GM21423 (cell line): ENCODE measurements around the gene TMEM94.
"Not testable (repeated sequence)": the region's sequence is repeated elsewhere in the genome, so short reads cannot be mapped to it uniquely, and the experiment has no call there.

ENCODE experiments used
- ATAC-seq: cut with Tn5 transposase; IDR thresholded peaks from one replicate; pipeline ENCODE4 v1.9.1; 2021; ENCODE audit warnings: mild to moderate bottlenecking, moderate library complexity; ENCODE audit not compliant: unreplicated experiment

Gene TMEM94

GRCh38 chr17:75509528-75510258, 53.3 kb downstream of the TMEM94 start:
- no peak for ATAC-seq

DNA sequence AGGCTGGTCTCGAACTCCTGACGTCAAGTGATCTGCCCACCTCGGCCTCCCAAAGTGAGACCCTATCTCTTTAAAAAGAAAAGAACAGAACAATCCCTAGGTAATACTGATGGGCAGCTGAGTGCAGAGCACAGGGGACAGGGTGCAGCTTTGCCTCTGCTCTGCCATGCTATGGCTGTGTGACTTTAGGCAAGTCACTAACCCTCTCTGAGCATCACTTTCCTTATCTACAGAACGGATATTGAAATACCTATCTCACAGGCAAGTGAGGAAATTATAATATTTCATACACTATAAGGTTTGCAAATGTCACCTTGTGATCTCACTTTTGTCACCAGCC, 54.8 kb downstream of the TMEM94 start:
- ATAC-seq: no peak

GRCh38 chr17:75511610-75512575, 55.5 kb downstream of the TMEM94 start:
- no peak for ATAC-seq

- no peak for ATAC-seq
These were observed 56.6 kb downstream of the TMEM94 start for GRCh38 chr17:75512926-75513640.

DNA sequence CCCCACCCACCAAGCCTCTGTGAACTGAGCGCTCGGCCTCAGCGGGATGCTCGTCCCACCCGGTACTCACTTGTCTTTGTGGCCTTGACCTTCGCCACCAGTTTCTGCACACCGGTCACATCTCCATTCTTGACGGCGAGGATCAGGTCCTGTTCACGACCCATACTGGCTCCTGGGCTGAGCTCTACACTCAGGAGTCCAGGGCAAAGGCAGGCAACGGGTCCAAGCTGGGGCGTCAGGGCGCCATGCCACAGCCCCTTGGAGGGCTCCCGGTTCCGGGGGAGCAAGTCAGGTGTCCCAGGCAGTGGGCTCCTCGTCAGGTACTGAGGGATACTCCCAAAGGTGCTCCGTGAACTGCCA, 57.2 kb downstream of the TMEM94 start:
- no peak for ATAC-seq

GRCh38 chr17:75514299-75514918, 58.0 kb downstream of the TMEM94 start:
- ATAC-seq: no peak

DNA sequence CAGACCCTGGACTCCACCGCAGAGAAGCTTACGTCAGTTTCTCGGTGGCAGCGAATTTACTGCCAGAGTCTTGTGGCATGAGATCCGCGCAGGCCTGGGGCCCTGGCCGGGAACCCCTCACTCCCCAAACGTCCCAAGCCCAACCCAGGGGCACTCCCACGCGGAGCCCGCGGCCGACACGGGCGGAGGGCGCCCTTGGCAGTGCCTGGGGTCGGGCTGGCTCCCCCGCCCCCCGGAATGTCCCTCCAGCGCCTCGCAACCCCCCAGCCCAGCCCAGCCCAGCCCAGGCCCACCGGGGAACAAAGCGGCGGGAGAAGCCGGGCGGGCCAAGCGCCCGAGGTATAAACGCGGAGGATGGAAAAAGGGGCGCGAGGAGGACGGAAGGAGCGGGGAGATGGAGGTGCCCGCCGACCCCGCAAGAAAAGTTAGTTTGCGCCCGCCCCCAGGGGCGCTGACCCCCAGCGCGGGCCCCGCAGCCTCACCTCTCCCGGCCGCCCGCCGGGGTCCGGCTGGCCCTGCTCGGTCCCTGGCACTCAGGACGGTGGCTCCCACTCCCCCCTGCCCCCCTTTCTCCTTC, 58.6 kb downstream of the TMEM94 start:
- ATAC-seq: peak; percentile 1

DNA sequence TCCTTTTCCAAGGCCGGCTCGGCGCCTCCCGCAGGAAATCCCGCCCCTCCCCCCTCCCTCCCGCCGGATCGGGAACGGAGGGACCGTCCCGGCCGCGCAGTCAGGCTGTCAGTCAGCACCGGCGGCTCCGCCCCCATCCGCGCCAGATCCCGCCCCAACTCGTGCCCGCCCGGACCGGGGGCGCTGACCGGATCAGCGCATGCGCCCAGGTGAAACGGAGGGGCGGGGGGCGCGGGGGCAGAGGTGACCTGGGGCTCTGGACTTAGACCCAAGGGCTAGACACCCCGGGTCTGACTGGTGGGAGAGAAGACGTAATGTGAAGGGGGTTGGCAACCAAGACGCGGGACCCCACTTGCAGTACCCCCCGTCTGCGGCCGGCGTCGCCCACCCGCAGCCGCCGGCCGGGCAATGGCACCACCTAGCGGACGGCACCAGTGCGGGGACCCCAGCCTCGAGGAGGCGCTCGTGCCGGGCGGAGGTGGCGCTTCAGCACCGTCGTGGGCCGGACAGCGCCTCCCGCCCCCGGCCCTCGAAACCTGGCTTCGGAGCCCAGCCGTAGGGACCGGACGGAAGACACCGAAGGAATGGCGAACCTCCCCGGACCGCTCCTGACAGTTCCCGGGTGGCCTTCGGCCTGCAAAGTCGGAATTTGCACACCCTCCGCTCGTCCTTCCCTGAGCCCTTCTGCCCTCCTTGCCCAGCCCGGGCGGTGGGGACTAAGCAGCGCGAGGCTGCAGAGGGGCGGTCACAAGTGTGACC, 59.2 kb downstream of the TMEM94 start, which contains the start of gene CASKIN2:
TSS of gene CASKIN2 (minus strand) at position 42 of the 759 bp plus-strand sequence. CDS start 1,733 bp downstream, outside the sequence.
- peak; percentile 45 for ATAC-seq

GRCh38 chr17:75516255-75516618, 59.8 kb downstream of the TMEM94 start, which contains the start of gene TSEN54:
TSEN54 (plus strand) TSS chr17:75516528; CDS start chr17:75516561, 33 bp downstream.
- peak; percentile 76 for ATAC-seq

GRCh38 chr17:75516619-75517296, 60.3 kb downstream of the TMEM94 start:
- peak; percentile 14 for ATAC-seq

DNA sequence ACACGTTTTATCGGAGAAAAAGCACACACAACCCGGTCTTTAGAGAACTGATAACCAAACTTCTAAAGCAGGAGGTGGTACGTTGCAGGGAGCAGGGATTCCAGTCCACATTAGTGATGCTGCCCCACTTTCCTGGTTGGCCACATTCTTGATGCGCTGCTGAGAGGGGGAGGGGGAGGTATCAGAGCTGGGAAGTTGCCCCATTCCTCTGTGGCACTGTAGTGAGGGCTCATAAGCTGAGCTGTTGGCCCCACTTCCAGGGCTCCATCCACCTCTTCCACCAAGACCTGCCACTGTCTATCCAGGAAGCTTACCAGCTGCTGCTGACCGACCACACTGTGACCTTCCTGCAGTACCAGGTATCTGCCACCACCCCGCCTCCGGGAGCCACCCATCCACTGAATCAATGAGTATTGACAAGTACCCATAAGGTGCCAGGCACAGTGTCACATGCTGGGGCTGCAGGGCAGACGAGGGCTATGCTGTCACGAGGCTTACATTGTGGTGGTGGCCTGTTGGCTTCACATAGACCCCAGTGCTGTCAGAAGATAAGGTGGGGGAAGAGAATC, 60.9 kb downstream of the TMEM94 start:
- ATAC-seq: no peak

- ATAC-seq: no peak
These were observed 61.8 kb downstream of the TMEM94 start for GRCh38 chr17:75518201-75518600.

GRCh38 chr17:75518983-75519537, 62.6 kb downstream of the TMEM94 start:
- no peak for ATAC-seq

- ATAC-seq: not testable (repeated sequence)
These were observed 64.0 kb downstream of the TMEM94 start for GRCh38 chr17:75520413-75520812.

GRCh38 chr17:75521290-75521689, 64.9 kb downstream of the TMEM94 start:
- no peak for ATAC-seq

- ATAC-seq: no peak
These were observed 65.7 kb downstream of the TMEM94 start for GRCh38 chr17:75521951-75522727.

DNA sequence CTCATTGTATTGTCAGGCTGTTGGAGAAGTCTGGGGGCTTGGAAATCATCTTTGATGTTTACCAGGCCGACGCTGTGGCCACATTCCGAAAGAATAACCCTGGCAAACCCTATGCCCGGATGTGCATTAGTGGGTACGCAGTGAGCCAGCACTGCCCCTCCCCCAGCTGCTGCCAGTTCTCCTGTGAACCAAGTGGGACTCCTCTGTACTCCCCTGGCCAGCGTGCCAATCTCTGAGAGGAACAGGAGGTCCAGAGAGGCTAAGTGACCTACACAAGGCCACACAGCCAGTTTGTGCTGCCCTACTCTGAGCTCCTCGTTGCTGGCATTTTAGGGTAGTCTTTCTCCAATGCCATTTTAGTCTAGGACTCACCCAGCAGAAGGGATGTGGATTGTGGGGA, 67.2 kb downstream of the TMEM94 start:
- ATAC-seq: no peak
